MCF 10A (cell line): ENCODE measurements around the gene PPT2. TPM values are rescaled to one million over a fixed set of nuclear protein-coding genes. Genes with fewer than 3 reads are reported as not detected.

Experiments used
- BruUV-seq: library from RNA; stranded (reverse); fragments of 400-500 nt; replicated peaks from 2 replicates; lab custom pipeline; 2021; lab: Mats Ljungman, UMichigan
- CTCF ChIA-PET: fragments of 300-600 bp; sonication (Branson Sonifier 250); formaldehyde crosslinking; extraction: SDS; loops from one replicate; lab custom pipeline; 2021; ENCODE audit warnings: antibody characterized with exemption, inconsistent platforms; lab: Yijun Ruan, JAX
- POLR2A ChIA-PET: fragments of 300-600, 350-650 bp; sonication (Branson Sonifier 250); formaldehyde crosslinking; extraction: SDS; loops from one replicate; lab custom pipeline; 2020; ENCODE audit warnings: antibody characterized with exemption, inconsistent platforms; lab: Yijun Ruan, JAX
- DNase-seq: peaks from one replicate; pipeline ENCODE4 v3.0.0-alpha.2; 2018; ENCODE audit not compliant: unreplicated experiment
- H3K27ac Mint-ChIP-seq: one replicate; pipeline ENCODE4 v1.8.0; 2022; ENCODE audit warnings: mild to moderate bottlenecking, low read depth, mixed read lengths; ENCODE audit not compliant: unreplicated experiment
- H3K27me3 Mint-ChIP-seq: one replicate; pipeline ENCODE4 v1.8.0; 2022; ENCODE audit warnings: mixed read lengths; ENCODE audit not compliant: insufficient read depth, unreplicated experiment
- H3K36me3 Mint-ChIP-seq: one replicate; pipeline ENCODE4 v1.8.0; 2022; ENCODE audit warnings: mild to moderate bottlenecking, moderate library complexity, mixed read lengths; ENCODE audit not compliant: insufficient read depth, unreplicated experiment
- H3K4me1 Mint-ChIP-seq: one replicate; pipeline ENCODE4 v1.8.0; 2022; ENCODE audit warnings: mixed read lengths; ENCODE audit not compliant: insufficient read depth, unreplicated experiment
- H3K4me3 Mint-ChIP-seq: one replicate; pipeline ENCODE4 v1.8.0; 2022; ENCODE audit warnings: mild to moderate bottlenecking, moderate library complexity, mixed read lengths; ENCODE audit not compliant: unreplicated experiment
- H3K9me3 Mint-ChIP-seq: one replicate; pipeline ENCODE4 v1.8.0; 2022; ENCODE audit warnings: mixed read lengths; ENCODE audit not compliant: unreplicated experiment
- intact Hi-C: fragments of 100-400 bp; cut with micrococcal nuclease; formaldehyde crosslinking; loops from 2 replicates; pipeline ENCODE4 v1.14.1; 2022
- total RNA-seq: library from RNA; stranded (reverse); gene quantifications from 2 replicates; pipeline ENCODE4 v1.2.3, GENCODE V29; 2022
- TF ChIP-seq, protein P1 (sequence below): fragments of 200-600 bp; IDR thresholded peaks from one replicate; pipeline ENCODE4 v1.8.0; 2022; ENCODE audit warnings: antibody characterized with exemption, mild to moderate bottlenecking; ENCODE audit not compliant: unreplicated experiment

Gene PPT2
- total RNA-seq, 1 experiment from 2014 or later = 3.7 TPM

DNA sequence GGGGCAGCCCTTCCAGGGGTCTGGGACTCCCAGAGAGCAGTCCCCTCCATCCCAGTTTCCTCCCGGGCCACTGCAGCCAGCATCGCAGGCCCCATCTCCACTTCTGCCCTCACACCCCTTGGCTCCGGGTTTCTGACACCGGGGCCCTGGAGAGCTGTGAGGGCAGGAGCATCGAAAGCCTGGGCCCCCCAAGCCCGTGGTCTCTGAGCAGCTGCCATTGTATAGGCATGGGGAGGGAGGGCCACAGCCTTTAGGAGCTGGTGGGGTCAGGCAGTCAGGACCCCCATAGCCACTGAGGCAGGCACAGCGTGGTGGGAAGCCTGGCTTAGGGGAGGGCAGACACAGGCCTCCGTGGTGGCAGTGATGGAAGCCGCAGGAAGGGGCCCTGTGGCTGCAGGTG, 48.2 kb downstream of the PPT2 start:
- H3K27me3 Mint-ChIP-seq = peaks cover 24% of the 10 kb centered on the region
- H3K4me3 Mint-ChIP-seq = no peak overlapping the region
- DNase-seq = no peak
- no TSS peak for BruUV-seq
- ChIA-PET POLR2A (interaction anchor here (1.0 kb wide), 1 partner anchor 12 kb away, joined by 3 read pairs; the partner anchor contains the start of gene PBX2), CTCF (no interaction called here)
- H3K9me3 Mint-ChIP-seq = no peaks in the 10 kb centered on the region
- intact Hi-C loops = no loop called here
- peaks cover 6% of the 10 kb centered on the region for H3K36me3 Mint-ChIP-seq
- H3K27ac Mint-ChIP-seq = no peak overlapping the region
- TF ChIP-seq, protein P1, sequence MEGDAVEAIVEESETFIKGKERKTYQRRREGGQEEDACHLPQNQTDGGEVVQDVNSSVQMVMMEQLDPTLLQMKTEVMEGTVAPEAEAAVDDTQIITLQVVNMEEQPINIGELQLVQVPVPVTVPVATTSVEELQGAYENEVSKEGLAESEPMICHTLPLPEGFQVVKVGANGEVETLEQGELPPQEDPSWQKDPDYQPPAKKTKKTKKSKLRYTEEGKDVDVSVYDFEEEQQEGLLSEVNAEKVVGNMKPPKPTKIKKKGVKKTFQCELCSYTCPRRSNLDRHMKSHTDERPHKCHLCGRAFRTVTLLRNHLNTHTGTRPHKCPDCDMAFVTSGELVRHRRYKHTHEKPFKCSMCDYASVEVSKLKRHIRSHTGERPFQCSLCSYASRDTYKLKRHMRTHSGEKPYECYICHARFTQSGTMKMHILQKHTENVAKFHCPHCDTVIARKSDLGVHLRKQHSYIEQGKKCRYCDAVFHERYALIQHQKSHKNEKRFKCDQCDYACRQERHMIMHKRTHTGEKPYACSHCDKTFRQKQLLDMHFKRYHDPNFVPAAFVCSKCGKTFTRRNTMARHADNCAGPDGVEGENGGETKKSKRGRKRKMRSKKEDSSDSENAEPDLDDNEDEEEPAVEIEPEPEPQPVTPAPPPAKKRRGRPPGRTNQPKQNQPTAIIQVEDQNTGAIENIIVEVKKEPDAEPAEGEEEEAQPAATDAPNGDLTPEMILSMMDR = no peak
- no peaks in the 10 kb centered on the region for H3K4me1 Mint-ChIP-seq

DNA sequence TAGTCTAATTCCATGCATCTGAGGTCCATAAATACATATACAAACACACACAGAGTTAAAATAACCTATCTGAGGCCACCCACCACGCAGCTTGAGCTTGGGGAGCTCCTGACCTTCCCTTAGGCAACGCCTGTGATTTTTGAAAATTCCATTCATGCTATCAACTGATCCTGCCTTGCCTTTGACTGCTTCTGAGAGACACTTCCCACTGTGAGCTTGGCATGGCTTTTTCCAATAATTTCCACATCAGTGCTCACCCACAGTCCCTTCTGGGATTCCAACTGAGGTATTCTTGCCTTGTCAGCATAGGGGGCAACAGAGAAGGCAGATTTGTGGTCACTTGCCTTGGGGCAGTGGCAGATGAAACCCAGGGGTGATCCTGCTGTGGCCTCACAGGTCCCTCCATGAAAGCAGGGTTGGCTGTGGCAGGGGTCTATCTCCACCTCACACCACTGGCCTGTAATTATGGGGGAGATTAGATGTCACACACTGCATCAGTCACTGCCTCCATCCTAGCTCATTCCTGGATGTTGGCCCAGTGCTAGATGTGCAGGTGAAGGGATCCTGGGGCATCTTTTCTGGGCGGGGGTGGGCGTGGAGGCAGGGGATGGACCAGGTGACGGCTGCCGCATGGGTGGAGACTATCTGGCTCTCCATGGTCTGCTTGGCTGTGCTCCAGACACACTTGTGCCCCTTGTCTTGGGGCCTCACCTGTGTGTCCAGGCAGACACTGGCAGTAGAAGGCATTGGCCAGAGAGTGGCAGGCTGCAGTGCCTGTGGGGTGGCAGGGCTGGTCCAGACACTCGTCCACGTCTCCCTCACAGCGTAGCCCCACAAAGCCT, 49.7 kb downstream of the PPT2 start:
- Mint-ChIP-seq H3K27me3 (peaks cover 24% of the 10 kb centered on the region), H3K36me3 (peaks cover 6% of the 10 kb centered on the region), H3K27ac (no peak overlapping the region), H3K9me3 (no peaks in the 10 kb centered on the region), H3K4me3 (no peak overlapping the region), H3K4me1 (no peaks in the 10 kb centered on the region)
- intact Hi-C loops = no loop called here
- ChIA-PET CTCF (no interaction called here), POLR2A (interaction anchor here (1.0 kb wide), 1 partner anchor 14 kb away, joined by 3 read pairs; the partner anchor contains the start of gene PBX2)
- no TSS peak for BruUV-seq
- DNase-seq = no peak
- TF ChIP-seq, protein P1 = no peak

DNA sequence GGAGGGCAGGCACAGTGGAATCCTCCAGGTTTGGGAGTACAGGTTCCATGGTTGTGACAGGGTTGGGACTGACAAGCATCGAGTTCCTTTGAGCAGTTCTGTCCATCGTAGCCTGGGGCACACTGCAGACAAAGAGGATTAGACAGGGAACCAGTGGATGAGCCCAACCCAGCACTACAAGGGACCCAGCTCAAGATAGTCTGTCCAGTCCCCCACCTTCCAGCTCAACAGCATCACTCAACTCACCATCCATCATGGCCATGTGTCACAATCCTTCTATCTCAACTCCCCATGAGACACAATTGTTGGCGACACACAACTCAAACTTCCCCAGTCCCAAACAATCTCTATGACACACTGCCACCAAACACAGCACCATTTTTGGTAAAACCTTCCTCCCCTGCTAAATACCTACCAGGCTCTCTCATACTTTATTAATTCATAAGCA, 50.4 kb downstream of the PPT2 start:
- BruUV-seq = no TSS peak
- Mint-ChIP-seq H3K36me3 (peaks cover 6% of the 10 kb centered on the region), H3K4me1 (no peaks in the 10 kb centered on the region), H3K27me3 (peaks cover 24% of the 10 kb centered on the region), H3K4me3 (no peak overlapping the region), H3K9me3 (no peaks in the 10 kb centered on the region), H3K27ac (no peak overlapping the region)
- intact Hi-C loops = no loop called here
- ChIA-PET CTCF (interaction anchor here (1.1 kb wide), 1 partner anchor 21 kb away, joined by 3 read pairs; no protein-coding TSS in a partner anchor), POLR2A (interaction anchor here (0.6 kb wide), 1 partner anchor 8 kb away, joined by 3 read pairs; no protein-coding TSS in a partner anchor)
- no peak for DNase-seq
- TF ChIP-seq, protein P1 = no peak

DNA sequence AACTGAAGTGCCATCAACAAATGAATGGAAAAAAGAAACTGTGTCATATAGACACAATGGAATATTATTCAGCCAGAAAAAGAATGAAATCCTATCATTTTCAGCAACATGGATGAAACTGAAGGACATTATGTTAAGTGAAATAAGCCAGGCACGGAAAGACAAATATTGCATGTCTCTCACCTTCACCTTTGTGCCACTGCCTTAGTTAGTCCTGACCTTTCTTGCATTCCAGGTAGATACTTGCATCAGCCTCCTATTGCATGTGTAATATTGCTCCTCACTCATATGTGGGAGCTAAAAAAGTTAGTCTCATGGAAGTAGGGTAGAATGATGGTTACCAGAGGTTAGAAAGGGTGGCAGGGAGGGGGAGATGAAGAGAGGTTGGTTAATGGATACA, 55.1 kb downstream of the PPT2 start:
- TF ChIP-seq, protein P1 = no peak
- POLR2A ChIA-PET = interaction anchor here (0.7 kb wide), 1 partner anchor 1114 kb away, joined by 3 read pairs; no protein-coding TSS in a partner anchor
- no peak for DNase-seq
- Mint-ChIP-seq H3K4me1 (peaks cover 10% of the 10 kb centered on the region), H3K27ac (no peak overlapping the region), H3K9me3 (no peaks in the 10 kb centered on the region), H3K27me3 (peaks cover 14% of the 10 kb centered on the region), H3K36me3 (peaks cover 6% of the 10 kb centered on the region), H3K4me3 (no peak overlapping the region)
- CTCF ChIA-PET = no interaction called here
- BruUV-seq = no TSS peak
- intact Hi-C loops = no loop called here
